ENCODE results near the gene ZNF211. TPM values are rescaled to one million over a fixed set of nuclear protein-coding genes. Genes with fewer than 3 reads are reported as not detected.

ZNF211 gene
- total RNA-seq, 1 experiment from 2014 or later: 8.2 TPM

DNA sequence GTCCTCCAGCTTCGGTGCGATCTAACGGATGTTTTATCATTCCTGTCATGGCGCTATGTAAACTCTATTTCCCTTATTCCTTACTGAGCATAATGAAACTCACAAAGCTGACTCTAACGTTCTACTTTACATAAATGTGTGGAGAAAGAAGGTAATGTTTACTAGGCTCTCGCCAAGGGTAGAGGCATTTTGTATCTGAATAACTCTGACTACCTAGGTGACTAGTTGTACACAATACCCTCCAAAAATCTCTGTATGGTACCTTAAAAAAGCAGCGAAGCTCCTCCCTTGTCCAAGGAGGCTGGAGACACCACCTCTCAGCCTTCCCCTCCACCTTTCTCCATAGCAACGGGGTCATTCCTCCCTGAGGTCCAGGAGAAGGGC lies 33.6 kb upstream of the ZNF211 start:
- ChIA-PET POLR2A (ENCODE audit: low non-redundant PET) (no interaction called here), CTCF (no interaction called here)
- H3K4me3 ChIP-seq (ENCODE audit: low read depth, low read length, poor library complexity, severe bottlenecking): peak overlapping the region; percentile 88
- no peak overlapping the region for H3K27ac ChIP-seq (ENCODE audit: low read depth, low read length, poor library complexity, severe bottlenecking)
- intact Hi-C loops (cut with micrococcal nuclease; ENCODE audit: unreplicated experiment): no loop called here
- no peaks in the 10 kb centered on the region for H3K4me1 ChIP-seq (ENCODE audit: insufficient read depth, low read length, poor library complexity, severe bottlenecking)
- H3K9me3 ChIP-seq (ENCODE audit: low read depth, low read length, poor library complexity, severe bottlenecking): peaks cover 17% of the 10 kb centered on the region
- no peak for TF ChIP-seq EZH2 (IDR thresholded peaks at IDR 0.05; ENCODE audit: borderline replicate concordance, low read depth, low read length, poor library complexity, severe bottlenecking)
- TF ChIP-seq CTCF (conservative IDR thresholded peaks at IDR 0.05; ENCODE audit: low read depth, low read length): no peak
- no peaks in the 10 kb centered on the region for H3K27me3 ChIP-seq (replicated peaks; ENCODE audit: insufficient read depth, low read depth, low read length, poor library complexity)
- H3K36me3 ChIP-seq (ENCODE audit: insufficient read depth, low read length, poor library complexity, severe bottlenecking): no peaks in the 10 kb centered on the region
- DNase-seq (ENCODE audit: low spot score): no peak
- BruUV-seq (replicated peaks): no TSS peak

DNA sequence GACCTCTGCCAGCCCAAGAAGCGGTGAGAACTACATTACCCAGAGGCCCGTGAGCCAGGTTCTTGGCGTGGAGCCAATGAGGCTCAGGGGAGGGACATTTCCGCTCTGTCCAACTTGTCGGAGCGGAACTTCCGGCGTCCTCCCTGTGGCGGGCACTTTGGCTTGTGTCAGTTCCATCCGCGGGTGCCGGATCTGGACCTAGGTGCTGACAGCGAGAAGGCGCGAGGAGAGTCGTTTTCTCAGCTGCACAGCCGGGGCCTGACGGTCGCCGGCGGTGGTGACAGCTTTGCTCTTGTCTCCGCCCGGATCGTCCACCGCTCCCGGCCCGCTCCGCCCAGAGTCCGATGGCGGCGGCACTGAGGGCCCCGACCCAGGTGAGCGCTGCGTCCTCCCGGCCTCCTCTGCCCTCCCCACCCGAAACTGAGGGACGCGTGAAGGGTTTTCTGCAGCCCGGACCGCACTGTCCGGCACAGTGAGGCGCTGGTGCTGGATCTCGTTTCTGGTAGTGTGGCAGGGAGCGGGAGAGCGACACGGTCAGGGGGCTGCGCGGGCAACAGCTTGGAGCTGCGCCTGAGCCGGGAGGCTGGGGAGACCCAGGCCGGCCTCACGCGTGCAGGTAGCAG lies 33.1 kb upstream of the ZNF211 start, which contains the start of gene ZNF530:
Gene ZNF530, plus strand, starts transcription at position 125 of the 623 bp plus-strand sequence. CDS start 4,461 bp downstream, outside the sequence.
- Histone ChIP-seq H3K27ac (ENCODE audit: low read depth, low read length, poor library complexity, severe bottlenecking) (peak within 1 kb of the TSS; percentile 31), H3K9me3 (ENCODE audit: low read depth, low read length, poor library complexity, severe bottlenecking) (peaks cover 17% of the 10 kb centered on the region), H3K36me3 (ENCODE audit: insufficient read depth, low read length, poor library complexity, severe bottlenecking) (peaks cover 4% of the 10 kb centered on the region), H3K4me3 (ENCODE audit: low read depth, low read length, poor library complexity, severe bottlenecking) (peak within 1 kb of the TSS; percentile 88), H3K27me3 (replicated peaks; ENCODE audit: insufficient read depth, low read depth, low read length, poor library complexity) (no peaks in the 10 kb centered on the region), H3K4me1 (ENCODE audit: insufficient read depth, low read length, poor library complexity, severe bottlenecking) (no peaks in the 10 kb centered on the region)
- no peak for TF ChIP-seq EZH2 (IDR thresholded peaks at IDR 0.05; ENCODE audit: borderline replicate concordance, low read depth, low read length, poor library complexity, severe bottlenecking)
- TF ChIP-seq CTCF (conservative IDR thresholded peaks at IDR 0.05; ENCODE audit: low read depth, low read length): no peak
- peak; percentile 95 for DNase-seq (ENCODE audit: low spot score)
- ChIA-PET POLR2A (ENCODE audit: low non-redundant PET) (no interaction called here), CTCF (no interaction called here)
- intact Hi-C loops (cut with micrococcal nuclease; ENCODE audit: unreplicated experiment): no loop called here
- BruUV-seq (replicated peaks): no TSS peak

DNA sequence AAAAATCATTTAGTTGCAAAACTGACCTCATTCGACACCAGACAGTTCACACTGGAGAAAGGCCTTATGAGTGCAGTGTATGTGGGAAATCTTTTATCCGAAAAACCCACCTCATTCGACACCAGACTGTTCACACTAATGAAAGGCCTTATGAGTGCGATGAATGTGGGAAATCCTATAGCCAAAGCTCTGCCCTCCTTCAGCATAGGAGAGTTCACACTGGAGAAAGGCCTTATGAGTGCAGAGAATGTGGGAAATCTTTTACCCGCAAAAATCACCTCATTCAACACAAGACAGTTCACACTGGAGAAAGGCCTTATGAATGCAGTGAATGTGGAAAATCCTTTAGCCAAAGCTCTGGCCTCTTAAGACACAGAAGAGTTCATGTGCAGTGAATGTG lies 26.0 kb upstream of the ZNF211 start:
- Histone ChIP-seq H3K27me3 (replicated peaks; ENCODE audit: insufficient read depth, low read depth, low read length, poor library complexity) (no peaks in the 10 kb centered on the region), H3K9me3 (ENCODE audit: low read depth, low read length, poor library complexity, severe bottlenecking) (peaks cover 35% of the 10 kb centered on the region), H3K36me3 (ENCODE audit: insufficient read depth, low read length, poor library complexity, severe bottlenecking) (peaks cover 26% of the 10 kb centered on the region), H3K4me1 (ENCODE audit: insufficient read depth, low read length, poor library complexity, severe bottlenecking) (no peaks in the 10 kb centered on the region), H3K27ac (ENCODE audit: low read depth, low read length, poor library complexity, severe bottlenecking) (no peak overlapping the region), H3K4me3 (ENCODE audit: low read depth, low read length, poor library complexity, severe bottlenecking) (no peak overlapping the region)
- ChIA-PET POLR2A (ENCODE audit: low non-redundant PET) (no interaction called here), CTCF (no interaction called here)
- no peak for TF ChIP-seq CTCF (conservative IDR thresholded peaks at IDR 0.05; ENCODE audit: low read depth, low read length)
- TF ChIP-seq EZH2 (IDR thresholded peaks at IDR 0.05; ENCODE audit: borderline replicate concordance, low read depth, low read length, poor library complexity, severe bottlenecking): no peak
- intact Hi-C loops (cut with micrococcal nuclease; ENCODE audit: unreplicated experiment): no loop called here
- BruUV-seq (replicated peaks): no TSS peak
- DNase-seq (ENCODE audit: low spot score): no peak

Measured in A673 (cell line).